Measurements from ENCODE around the gene UNC5B.

- TF ChIP-seq, protein P1, sequence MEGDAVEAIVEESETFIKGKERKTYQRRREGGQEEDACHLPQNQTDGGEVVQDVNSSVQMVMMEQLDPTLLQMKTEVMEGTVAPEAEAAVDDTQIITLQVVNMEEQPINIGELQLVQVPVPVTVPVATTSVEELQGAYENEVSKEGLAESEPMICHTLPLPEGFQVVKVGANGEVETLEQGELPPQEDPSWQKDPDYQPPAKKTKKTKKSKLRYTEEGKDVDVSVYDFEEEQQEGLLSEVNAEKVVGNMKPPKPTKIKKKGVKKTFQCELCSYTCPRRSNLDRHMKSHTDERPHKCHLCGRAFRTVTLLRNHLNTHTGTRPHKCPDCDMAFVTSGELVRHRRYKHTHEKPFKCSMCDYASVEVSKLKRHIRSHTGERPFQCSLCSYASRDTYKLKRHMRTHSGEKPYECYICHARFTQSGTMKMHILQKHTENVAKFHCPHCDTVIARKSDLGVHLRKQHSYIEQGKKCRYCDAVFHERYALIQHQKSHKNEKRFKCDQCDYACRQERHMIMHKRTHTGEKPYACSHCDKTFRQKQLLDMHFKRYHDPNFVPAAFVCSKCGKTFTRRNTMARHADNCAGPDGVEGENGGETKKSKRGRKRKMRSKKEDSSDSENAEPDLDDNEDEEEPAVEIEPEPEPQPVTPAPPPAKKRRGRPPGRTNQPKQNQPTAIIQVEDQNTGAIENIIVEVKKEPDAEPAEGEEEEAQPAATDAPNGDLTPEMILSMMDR (IDR thresholded peaks at IDR 0.05) = peak in 11 of 12 donors; percentile 8 to 64 (median 48)
- peak; percentile 45 to 95 for TF ChIP-seq POLR2A (IDR thresholded peaks at IDR 0.05)
These were observed at the start of gene UNC5B for GRCh38 chr10:71212318-71213126.
